GM04503 (cell line): ENCODE data around the gene TXLNG.
A peak's percentile ranks its signal among the peaks of the same experiment; 100 is the strongest.
"Not testable (repeated sequence)": the region's sequence is repeated elsewhere in the genome, so short reads cannot be mapped to it uniquely, and the experiment has no call there.

Experiments used
- DNase-seq: peaks from one replicate; pipeline ENCODE4 v3.0.0-alpha.2; 2012; ENCODE audit warnings: low read depth

The TXLNG gene

DNA sequence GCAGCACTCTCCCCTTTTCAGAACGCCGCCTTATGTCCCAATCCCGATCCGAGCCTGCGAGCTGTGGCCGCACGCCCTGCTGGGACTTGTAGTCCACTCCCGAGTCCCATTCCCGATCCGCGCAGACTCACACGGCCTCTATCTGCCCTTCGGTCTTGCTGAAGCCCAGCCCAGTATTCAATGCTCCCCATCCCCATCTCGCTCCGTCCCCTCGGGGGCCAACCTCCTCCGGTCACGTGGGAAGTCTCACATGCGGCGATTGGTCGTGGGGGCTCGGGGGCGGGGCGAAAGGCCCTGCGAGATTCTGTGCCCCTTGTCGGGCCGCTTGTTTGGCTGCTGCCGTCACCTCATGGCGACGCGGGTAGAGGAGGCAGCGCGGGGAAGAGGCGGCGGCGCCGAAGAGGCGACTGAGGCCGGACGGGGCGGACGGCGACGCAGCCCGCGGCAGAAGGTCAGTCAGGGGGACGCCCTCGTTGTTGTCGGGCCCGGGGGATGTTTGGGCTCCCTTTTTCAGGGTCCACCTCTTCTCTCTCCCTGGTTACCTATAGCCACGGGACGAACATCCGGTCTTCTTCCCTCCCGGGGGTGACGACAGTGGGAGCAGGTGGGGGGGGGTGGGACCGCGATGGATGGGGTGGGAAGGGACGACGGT lies at the start of gene TXLNG:
Gene TXLNG (plus strand): TSS at position 328 of the 652 bp plus-strand sequence. CDS start 22 bp downstream, at position 350.
- DNase-seq: peak; percentile 97

GRCh38 chrX:16737024-16737423 lies 49.2 kb upstream of the TXLNG start:
- DNase-seq: no peak

DNA sequence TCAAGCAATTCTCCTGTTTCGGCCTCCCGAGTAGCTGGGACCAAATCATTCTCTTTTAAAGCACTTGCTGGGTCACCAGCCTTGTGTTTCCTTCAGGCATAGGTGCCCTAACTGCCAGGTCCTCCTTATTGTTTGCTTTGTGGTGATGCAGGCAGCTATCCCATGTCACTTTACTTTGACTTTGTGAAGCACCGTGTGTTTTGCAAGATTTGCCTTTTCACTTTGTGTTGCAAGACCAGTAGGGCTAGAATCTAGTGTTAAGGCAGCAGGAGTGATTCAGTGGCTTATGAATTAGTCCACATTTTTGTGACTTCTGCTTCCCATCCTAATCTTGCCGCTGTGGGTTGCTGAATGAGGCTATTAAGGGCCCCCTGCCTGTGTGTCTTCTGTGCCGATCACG lies 46.7 kb upstream of the TXLNG start:
- no peak for DNase-seq

GRCh38 chrX:16743604-16744325 lies 42.5 kb upstream of the TXLNG start:
- peak; percentile 56 for DNase-seq

GRCh38 chrX:16745102-16745501 lies 41.2 kb upstream of the TXLNG start:
- DNase-seq: no peak

- DNase-seq: no peak
Measured at GRCh38 chrX:16745659-16746058, 40.6 kb upstream of the TXLNG start.

- DNase-seq: no peak
Measured at GRCh38 chrX:16748425-16748824, 37.8 kb upstream of the TXLNG start.

- DNase-seq: no peak
Measured at GRCh38 chrX:16750136-16750535, 36.1 kb upstream of the TXLNG start.

GRCh38 chrX:16754019-16754418 lies 32.2 kb upstream of the TXLNG start:
- DNase-seq: no peak

GRCh38 chrX:16756724-16757123 lies 29.5 kb upstream of the TXLNG start:
- DNase-seq: no peak

GRCh38 chrX:16761500-16761899 lies 24.8 kb upstream of the TXLNG start:
- DNase-seq: not testable (repeated sequence)

DNA sequence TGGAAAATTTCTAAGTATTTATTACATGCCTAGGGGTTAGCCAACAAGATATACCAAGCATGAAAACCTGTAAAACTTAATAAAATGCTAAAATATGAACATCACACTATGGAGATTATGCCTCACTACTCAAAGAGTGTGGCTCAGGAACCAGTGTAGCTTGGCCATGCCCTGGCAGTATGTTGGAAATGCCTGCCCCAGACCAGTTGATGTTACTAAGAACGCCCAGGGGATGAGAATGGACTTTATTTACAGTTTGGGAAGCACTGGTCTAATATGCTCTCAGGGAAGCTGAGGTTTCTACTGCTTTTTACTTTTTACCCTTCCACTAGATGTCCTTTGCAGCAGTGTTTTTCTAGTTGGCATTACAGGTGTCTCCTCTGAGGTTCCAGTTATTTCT lies 23.7 kb upstream of the TXLNG start:
- no peak for DNase-seq

- DNase-seq: no peak
Measured at GRCh38 chrX:16765594-16765993, 20.7 kb upstream of the TXLNG start.

- DNase-seq: no peak
Measured at GRCh38 chrX:16770970-16771482, 15.2 kb upstream of the TXLNG start.

- no peak for DNase-seq
Measured at GRCh38 chrX:16771483-16772398, 14.5 kb upstream of the TXLNG start.

GRCh38 chrX:16772460-16772859 lies 13.8 kb upstream of the TXLNG start:
- DNase-seq: no peak

GRCh38 chrX:16774746-16775145 lies 11.5 kb upstream of the TXLNG start:
- DNase-seq: no peak

DNA sequence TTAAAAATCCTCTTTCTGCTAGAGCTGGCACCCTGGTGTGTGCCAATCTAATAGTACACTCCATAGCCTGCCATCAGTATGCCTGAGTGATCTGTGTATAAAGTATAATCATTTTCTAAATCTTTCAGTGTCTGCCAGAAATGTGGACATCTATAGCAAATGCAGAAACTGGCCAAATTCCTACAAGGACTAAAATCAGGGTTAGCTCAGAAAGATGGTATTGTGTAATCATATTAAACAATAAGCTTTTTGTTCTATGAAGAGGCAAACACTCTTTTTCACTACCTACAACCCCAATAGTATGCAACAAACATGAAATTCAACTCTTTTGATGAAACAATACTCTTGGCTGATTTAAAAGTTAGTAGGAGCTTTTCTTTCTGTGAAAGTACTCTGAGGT lies 7.7 kb upstream of the TXLNG start:
- no peak for DNase-seq

DNA sequence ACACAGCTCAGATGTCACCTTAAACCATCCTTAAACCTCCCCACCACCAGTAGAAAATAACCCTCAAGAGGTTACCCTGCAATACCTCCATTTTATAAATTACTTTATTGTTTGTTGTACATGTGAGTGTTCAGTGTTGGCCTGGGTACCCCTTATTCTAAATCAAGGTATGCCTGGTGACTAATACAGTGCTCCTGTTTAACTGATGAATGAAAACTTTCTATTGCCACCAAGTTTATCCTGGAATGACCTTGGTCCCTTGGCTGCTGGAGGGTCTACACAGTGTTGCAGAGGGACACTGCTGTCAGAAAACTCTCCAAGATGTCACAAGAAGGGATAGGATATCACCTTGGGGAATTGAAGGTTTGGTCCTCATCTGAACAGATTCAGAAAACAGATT lies 7.3 kb upstream of the TXLNG start:
- no peak for DNase-seq

DNA sequence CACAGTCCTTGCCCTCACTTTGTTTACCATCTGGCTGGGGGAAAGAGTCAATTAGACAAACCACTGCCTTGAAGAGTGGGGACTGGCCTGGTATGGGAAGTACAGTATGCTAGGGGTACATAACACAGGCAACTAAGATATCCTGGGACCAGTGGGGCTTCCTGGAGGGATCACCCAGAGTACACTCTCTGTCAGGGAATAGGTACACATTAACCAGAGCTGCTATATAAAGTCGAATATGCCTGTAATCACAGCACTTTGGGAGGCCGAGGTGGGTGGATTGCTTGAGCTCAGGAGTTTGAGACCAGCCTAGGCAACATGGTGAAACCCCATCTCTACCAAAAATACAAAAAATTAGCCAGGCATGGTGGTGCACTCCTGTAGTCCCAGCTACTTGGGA lies 6.5 kb upstream of the TXLNG start:
- DNase-seq: not testable (repeated sequence)

DNA sequence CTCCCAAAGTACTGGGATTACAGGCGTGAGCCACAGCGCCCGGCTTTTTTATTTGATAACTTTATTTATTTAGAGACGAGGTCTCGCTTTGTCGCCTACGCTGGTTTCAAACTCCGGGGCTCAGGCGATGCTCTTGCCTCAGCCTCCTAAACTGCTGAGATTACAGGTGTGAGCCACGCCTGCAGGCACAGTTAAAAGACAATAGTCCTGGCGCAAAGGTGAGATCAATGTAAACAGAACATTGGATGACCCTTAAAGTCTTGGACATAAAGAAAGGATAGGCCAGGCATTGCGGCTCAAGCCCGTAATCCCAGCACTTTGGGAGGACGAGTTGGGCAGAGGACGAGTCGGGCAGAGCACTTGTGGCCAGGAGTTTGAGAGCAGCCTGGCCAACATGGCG lies 2.8 kb upstream of the TXLNG start:
- no peak for DNase-seq

GRCh38 chrX:16784440-16784839 lies 1.8 kb upstream of the TXLNG start:
- not testable (repeated sequence) for DNase-seq
